NCI-H1436 (cell line): Measurements from ENCODE around the gene CYB561D1.

ENCODE experiments used
- DNase-seq: peaks from one replicate; lab custom pipeline; 2025; lab: John Stamatoyannopoulos, UW

Gene CYB561D1

DNA sequence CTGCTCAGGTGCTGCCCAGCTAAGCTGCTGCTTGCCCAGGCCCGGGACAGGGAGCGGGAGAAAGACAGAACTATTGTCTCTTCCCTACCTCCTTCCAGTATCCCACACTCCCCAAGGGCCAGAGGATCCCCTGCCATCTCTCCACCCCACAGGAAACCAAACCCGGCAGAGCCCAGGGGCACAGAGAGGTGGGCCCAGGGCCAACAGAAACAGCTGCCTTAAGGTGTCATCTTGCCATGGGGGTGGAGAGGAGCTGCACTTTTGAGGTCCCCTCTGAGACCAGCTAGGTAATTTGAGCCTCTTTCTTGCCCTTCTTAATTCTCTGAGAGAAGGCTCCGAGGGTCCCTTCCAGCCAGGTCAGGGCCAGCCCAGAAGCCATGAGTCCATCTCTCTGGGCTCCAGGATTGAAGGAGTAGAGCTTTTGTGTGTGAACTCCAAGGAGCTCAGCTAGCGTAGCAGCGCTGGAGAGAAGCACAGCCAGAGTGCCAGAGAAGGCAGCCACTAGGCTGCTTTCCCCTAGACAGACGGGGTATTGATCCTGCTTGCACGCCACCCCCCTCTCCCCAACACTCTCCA, 36.1 kb downstream of the CYB561D1 start:
- DNase-seq = no peak

- peak; percentile 23 for DNase-seq
Observed at GRCh38 chr1:109530457-109531087, 36.7 kb downstream of the CYB561D1 start.

GRCh38 chr1:109531380-109531779, 37.5 kb downstream of the CYB561D1 start:
- DNase-seq = no peak

- no peak for DNase-seq
Observed at GRCh38 chr1:109531826-109532364, 38.0 kb downstream of the CYB561D1 start.

GRCh38 chr1:109532365-109533136, 38.7 kb downstream of the CYB561D1 start:
- peak; percentile 84 for DNase-seq

GRCh38 chr1:109534307-109534858, 40.5 kb downstream of the CYB561D1 start:
- no peak for DNase-seq

DNA sequence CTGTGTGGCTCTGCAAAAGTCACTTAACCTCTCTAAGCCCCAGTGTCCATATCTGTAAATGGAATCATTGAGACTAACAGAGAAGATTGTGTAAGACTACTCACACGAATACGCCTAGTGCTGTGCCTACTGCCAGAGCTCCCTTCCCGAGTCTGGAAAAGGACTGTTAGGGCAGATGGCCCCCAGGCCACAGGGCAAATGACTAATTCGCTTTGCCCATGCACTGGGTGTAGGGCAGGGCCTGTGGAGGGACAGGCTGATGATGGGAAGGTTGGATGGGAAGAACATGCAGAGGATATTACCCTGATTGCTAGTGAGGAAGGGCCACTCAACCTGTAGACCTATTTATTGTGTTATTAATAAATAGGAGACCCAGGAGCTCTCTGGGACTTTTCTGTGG, 41.6 kb downstream of the CYB561D1 start:
- DNase-seq = no peak

DNA sequence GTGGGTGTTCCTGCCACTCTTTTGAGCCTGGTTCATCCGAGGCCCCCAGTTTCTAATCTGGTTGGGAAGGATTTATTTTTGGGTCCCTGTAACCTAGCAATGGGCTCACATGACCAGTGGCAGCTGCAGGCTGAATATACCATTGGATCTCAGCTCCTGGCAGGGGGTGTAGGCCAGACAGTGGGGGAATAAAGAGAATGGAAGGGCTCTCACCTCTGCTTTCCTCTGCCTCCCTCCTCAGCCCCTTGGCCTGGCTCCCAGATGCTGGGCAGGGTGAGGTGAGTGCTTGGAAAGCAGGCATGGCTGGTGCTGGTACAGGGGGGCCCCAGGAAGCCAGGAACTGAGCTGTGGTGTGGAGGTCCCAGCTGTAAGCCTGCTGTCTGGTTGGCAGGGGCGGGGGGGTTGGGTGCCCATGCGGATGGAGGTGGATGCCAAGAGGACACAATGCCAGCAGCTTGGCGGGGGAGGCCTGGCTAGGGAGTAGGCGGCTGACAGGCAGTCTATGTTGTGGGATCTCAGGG, 42.1 kb downstream of the CYB561D1 start:
- DNase-seq = no peak

DNA sequence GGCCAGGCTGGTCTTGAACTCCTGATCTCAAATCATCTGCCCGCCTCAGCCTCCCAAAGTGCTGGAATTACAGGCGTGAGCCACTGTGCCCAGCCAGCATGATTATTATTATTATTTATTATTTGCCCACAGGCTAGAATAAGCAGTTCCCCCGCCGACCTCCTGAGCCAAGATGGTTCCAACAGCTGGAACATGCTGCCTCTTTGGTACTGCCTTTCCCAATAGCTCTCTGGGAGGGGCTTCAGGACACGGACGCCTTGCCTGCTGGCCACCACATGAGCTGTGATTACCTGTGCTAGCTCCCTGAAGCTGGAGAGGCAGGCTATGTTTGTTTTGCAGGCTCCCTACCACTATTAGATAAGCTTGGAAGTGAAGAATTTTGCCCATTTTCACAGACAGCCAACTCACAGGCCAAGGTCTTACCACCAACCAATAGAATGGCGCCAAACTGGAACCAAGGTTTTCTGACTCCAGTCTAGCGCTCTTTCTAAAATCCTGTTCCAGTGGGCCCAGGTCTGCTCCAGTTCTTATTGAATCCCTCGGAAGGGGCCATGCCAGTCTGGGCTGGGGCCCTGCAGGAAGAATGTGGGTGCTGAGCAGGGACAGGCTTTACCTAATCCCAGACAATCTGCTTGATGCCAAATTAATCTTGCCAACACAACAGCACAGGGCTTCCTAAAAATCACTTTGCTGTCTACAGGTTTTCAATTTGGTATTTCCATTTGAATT, 43.7 kb downstream of the CYB561D1 start:
- no peak for DNase-seq

DNA sequence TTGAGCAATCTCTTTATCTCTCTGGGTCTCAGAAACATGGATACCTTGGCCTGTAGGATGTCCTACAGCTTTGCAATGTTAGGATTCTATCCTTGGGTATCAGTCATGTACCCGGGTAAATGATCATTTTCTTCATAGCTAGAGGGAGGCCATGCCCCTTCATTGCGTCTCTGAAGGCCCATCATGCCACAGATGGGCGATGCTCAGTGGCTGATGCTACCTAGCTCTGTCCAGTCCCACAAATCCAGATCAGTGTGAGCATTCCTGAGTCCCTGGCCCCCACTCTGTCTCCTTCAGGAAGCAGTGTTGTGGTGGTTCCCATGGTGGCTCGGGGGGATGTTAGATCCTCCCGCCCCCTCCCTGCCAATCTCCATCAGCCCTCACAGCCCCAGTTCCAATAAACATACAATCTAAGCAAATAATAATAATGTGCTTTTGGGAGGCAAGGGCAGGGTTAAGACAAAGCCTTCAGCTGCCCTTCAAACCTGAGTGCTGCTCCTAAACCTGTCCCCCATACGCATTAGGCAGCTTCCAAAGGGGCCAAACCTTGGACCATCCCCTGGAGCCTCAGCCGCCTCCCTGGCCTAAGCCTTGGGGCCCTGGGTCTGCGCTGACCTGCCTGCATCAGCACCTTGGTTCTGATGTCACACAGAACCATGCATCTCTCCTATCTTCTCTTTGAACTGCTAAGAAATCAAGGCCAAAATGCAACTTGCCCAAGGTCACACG, 45.1 kb downstream of the CYB561D1 start:
- DNase-seq = no peak

- DNase-seq = no peak
Observed at GRCh38 chr1:109539676-109540075, 45.8 kb downstream of the CYB561D1 start, which contains the start of gene GPR61. Gene GPR61, plus strand, starts transcription at chr1:109539872. Its CDS starts 3,151 bp downstream, at chr1:109543023.

DNA sequence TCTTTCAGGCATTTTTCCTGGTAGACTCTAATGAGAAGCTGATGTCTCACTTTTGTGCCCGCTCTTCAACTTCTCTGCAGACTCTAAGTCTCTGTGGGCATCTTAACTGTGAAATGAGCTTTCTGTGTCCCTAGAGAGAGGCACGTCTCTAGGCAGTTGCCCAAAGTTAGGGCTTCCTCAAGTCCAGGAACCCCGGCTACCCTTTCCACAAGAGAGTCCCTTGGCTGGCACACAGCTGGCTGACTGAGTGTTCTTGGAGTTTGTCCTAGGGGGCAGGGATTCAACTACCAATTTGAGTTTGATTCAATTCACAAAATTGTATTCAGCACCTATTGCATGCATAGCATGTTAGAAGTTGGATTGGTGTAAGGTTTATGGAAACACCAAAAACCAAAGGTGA, 47.2 kb downstream of the CYB561D1 start:
- no peak for DNase-seq

DNA sequence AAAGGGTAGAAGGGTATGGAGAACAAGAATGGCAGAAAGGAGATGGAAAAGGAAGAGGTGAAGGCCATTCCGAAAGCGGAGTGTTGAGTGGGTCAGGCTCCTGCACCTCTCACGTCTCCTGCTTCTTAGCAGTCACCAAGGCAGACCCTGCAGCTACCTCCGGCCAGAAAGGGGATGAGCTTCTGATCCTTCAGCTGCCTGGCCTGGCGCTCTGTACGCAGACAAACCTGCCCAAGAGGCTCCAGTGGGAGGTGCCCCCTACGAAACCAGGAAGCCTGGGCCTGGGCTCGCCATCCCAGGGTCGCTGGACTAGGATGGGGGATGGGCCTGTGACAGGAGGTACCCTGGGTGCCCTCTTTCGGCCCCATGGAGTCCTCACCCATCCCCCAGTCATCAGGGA, 48.8 kb downstream of the CYB561D1 start:
- no peak for DNase-seq

DNA sequence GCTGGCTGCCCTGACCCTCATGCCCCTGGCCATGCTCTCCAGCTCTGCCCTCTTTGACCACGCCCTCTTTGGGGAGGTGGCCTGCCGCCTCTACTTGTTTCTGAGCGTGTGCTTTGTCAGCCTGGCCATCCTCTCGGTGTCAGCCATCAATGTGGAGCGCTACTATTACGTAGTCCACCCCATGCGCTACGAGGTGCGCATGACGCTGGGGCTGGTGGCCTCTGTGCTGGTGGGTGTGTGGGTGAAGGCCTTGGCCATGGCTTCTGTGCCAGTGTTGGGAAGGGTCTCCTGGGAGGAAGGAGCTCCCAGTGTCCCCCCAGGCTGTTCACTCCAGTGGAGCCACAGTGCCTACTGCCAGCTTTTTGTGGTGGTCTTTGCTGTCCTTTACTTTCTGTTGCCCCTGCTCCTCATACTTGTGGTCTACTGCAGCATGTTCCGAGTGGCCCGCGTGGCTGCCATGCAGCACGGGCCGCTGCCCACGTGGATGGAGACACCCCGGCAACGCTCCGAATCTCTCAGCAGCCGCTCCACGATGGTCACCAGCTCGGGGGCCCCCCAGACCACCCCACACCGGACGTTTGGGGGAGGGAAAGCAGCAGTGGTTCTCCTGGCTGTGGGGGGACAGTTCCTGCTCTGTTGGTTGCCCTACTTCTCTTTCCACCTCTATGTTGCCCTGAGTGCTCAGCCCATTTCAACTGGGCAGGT, 49.5 kb downstream of the CYB561D1 start:
- DNase-seq = no peak

GRCh38 chr1:109543988-109544735, 50.3 kb downstream of the CYB561D1 start:
- no peak for DNase-seq

DNA sequence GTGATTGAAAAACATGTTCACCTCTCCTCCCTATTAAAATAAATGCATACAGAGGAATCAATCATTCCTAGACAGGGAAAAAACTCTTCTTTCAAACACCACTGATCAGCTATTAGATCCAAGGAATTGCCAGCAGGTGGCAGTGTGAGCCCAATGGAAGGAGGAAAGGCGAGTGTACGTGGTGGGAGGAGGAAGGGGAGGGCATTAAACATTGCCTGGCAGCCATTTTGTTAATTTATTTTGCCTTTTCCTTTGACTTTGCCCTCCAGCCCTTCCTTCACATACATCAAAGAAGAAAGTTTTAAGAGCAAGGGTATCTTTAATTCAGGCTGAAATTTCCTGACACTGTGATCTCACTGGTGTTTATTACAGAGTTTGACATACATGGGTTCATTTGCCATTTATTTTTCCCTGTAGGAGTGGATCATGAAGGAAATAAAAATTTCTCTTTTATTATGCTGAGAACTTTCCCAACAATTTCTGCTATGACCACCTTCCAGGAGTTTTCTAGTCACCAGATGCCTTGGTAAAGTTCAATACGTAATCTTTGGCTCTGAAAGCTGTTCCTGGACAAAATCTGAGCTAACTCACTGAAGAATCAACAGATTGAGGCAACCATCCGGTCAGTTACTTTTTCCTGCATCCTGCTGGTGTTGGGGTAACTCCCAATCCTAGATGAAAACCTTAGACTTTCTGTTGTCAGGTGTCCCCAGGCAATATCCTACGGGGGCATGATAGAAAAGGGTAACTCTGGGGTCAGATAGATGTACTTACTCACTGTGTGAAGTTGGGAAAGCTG, 52.6 kb downstream of the CYB561D1 start:
- peak; percentile 87 for DNase-seq

- DNase-seq = no peak
Observed at GRCh38 chr1:109547463-109548320, 53.8 kb downstream of the CYB561D1 start.
